Myocyte (in vitro differentiated cells): Measurements from ENCODE around the gene ZBTB21. TPM values are rescaled to one million over a fixed set of nuclear protein-coding genes. Genes with fewer than 3 reads are reported as not detected.
A peak's percentile ranks its signal among the peaks of the same experiment; 100 is the strongest.
"Not testable (repeated sequence)": the region's sequence is repeated elsewhere in the genome, so short reads cannot be mapped to it uniquely, and the experiment has no call there.

Experiments
- DNase-seq: peaks from one replicate; pipeline ENCODE4 v3.0.0-alpha.2; 2012; ENCODE audit warnings: low read depth
- total RNA-seq: library from RNA; depleted of rRNA; stranded (reverse); fragments of >200 nt; gene quantifications from 2 replicates; pipeline ENCODE4 v1.2.3, GENCODE V29; 2014

Gene ZBTB21
- total RNA-seq, 1 donor from 2014 or later, result 7.3 TPM

DNA sequence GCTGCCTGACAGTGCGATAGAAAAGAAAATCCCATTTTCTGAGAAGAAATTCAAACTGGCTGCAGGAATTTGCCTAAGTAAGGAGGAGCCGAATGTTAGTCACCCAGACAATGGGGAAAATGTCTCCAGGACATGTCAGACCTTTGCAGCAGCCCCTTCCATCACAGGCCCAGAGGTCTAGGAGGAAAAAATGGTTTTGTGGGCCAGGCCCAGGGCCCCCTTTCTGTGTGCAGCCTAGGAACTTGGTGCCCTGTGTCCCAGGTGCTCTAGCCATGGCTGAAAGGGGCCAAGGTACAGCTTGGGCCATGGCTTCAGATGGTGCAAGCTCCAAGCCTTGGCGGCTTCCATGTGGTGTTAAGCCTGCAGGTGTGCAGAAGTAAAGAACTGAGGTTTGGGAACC lies 14.6 kb downstream of the ZBTB21 start:
- DNase-seq, result no peak

DNA sequence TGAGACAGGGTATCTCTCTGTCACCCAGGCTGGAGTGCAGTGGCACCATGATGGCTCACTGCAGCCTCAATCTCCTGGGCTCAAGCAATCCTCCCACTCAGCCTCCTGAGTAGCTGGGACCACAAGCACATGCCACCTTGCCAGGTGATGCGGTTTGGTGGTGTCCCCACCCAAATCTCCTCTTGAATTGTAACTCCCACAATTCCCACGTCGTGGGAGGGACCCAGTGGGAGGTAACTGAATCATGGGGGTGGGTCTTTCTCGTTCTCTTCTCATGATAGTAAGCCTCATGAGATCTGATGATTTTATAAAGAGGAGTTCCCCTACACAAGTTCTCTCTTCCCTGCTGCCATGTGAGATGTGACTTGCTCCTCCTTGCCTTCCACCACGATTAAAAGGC lies 15.5 kb downstream of the ZBTB21 start:
- not testable (repeated sequence) for DNase-seq

DNA sequence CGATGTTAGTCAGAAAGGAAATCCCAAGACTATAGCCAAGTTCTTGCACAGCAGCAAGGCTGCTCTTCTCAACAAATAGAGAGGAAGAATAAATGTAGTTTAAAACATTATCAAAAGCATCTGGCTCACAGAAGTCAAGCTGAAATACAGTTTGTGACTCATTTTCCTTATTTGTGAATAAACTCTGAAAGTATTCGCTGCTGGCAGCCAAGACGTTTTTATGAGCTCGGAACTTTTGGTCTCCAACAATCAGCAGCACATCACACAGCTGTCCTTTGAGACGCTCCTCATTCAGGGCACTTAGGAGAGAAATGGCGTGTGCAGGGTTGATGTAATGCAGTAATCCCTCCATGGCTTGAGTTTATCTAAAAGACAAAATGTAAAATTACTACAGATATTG lies 16.4 kb downstream of the ZBTB21 start:
- peak; percentile 71 for DNase-seq

DNA sequence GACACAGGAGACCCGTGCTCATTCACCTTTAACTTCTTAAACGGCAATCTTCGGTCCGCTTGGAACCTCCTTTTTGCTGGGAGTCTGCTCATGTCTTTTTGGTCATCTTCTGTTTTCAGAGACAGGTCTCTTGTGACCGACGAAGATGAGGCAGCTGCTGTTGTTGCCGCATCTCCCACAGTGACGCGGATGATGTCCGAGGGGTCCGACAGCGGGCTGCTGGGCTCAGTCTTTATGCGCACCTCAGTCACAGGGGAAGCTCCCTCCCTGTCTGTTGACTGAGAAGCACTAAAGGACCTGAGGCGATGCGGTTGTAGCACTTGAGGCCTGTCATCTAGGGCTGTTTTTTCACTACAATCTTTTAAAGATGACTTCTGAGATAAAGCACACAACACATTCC lies 17.6 kb downstream of the ZBTB21 start:
- DNase-seq, result no peak

DNA sequence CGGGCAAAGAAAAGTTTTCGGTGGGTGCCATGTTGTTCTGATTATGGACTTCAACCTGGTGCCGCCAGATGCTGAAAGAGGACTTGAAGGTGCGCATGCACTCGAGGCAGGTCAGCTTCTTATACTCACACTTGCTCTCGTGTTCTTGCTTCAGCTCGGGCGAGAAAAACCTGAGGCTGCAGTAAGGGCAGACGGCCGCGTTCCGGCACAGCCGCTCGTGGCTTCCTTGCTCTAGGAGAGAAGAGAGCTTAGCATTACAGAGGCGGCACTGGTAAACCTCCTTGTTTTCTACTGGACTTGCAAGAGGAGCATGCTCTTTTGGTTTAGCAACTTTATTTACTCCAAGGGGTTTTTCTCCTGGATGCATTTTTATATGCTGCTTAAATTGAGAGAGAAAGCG lies 18.5 kb downstream of the ZBTB21 start:
- DNase-seq, result no peak

DNA sequence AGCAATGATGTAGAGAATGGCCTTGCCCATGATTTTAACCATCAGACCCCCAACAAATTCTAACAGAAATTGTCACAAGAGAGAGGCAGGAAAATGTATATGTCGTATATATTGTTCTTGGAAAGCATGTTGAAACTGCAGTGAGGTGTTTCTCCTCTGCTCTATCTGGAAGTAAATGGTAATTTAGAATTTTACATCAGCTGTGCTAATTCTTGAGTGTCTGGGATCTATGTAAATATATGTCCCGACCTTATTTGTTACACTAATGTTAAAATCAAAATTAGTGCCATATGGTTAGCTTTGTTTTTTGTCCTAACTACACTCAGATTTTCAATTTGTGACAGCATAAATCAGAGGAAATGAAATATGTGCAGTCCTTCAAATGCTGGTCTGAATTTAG lies 20.5 kb downstream of the ZBTB21 start:
- no peak for DNase-seq

DNA sequence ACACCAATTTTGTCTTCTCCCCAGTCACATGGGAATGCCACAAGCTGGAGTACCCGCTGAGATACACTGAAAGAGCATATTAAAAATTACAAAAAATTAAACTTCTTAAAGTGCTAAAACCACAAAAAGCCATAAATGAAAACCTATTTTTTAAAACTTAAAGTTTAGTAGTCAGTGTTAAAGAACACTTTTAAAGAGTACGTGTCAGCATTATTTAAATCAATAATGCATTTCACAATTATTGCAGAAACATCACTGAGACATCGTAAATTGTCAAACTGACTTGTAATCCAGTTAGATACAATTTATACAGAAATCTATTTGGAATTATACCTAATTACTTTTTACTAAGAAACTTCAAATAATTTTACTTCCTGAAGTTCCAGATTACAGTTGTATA lies 22.9 kb downstream of the ZBTB21 start:
- no peak for DNase-seq

DNA sequence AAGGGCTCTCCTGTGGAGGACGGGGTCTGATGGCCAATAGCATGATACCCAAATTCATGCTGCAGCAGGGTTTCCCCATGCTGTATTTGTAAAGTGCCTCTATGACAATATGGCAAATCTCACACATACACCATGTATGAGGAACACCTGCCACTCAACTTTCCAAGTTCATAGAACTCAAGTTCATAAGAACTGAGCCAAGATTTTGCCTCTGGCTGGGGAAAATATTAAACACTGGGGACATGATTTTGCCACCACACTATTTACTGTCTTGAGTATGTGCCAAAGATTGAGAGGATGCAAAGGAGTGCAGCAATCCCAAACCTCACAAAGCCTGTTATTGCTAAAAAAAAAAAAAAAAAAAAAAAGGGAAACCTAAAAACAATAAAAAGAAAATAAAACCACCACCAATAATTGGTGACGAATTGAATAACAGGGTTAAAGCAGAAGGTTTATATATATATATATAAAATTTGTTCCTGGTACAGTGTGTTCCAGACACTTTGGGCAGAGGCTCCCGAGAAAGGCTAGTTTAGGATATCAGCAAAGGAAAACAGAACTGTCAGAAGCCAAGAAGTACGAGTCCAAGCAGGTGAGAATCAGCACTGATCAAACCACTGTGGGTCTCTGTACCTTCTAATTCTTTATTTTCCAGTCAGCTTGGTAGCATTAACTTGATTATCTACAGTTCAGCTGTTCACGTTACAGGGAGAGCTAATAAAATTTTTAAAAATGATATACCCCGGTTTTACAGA lies 24.3 kb downstream of the ZBTB21 start:
- DNase-seq, result no peak

DNA sequence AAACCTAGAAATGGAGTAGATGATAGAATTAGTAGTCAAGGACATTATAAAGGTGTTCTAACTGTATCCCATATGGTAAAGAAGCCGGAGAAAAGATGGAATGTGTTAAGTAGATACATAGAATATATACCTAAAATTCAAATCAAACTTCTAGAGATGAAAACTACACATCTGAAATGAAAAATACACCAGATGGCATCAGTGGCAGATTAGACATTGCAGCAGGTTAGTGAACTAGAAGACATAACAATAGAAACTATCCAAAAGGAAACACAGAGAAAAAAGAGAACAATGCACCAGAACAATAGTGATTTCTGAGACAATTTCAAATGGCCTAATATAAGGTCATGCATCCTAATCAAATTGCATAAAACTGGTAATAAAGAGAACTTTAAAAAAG lies 26.9 kb downstream of the ZBTB21 start:
- DNase-seq, result no peak

DNA sequence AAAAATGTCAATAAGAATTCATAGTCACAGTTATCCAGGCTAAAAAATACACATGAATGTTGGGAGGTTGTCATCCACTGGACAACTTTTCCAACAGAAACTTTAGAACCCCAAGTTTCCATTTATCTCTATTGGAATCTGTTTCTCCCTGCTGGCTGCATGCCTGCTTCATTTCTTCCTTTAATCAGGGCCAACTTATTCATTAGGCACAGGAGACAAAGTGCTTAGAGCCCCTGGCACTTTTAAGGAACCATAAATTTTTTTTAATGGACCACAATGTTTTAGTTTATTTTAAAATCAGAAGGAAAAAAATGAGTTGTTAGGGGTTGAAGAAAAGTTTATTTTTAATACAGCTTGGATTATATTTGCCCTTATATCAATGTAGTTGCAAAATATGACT lies 29.6 kb downstream of the ZBTB21 start:
- no peak for DNase-seq

DNA sequence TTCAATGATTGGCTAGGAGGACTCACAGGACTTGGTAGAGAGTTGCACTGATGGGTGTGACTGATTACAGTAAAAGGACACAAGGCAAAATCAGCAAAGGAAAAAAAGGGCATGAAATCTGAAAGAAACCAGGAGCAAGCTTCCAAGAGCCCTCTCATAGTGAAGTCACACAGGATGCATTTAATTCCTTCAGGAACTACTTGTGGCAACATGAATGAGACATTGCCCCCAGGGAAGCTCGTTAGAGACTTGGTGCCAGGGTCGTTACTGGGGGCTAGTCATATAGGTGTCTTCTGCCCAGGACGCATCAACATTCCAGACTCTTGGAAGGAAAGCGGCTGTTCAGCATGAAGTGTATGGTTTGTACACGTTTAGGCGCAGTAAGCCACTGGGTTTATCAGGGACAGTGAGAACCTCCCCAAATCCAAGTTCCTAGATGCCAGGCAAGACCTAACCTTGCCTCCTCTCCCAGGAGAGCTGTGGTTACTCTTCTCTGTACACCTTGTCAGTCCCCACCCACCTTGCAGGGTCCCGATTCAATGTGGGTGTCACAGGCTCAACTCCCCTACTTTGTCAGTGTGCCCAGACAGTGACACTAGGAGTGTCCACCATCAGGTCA lies 30.3 kb downstream of the ZBTB21 start:
- no peak for DNase-seq

DNA sequence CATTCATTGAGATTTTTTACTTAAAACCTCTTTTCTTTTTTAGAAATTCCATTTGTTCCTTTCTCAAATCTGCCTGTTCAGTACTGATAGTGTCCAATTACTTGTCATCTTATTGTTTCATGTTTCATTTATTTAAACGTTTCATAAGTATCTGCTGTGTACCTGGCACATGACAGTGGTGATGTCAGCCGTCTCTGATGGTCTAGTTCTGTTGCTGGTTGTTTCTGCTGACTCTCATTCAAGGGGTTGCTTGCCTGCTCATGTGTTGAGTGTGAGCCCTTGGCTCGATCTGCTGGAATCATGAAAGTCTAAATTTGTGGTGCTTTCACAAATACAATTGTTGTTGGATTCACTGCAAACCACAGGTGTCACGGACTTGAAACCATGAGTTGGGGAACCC lies 30.8 kb downstream of the ZBTB21 start:
- DNase-seq, result no peak

DNA sequence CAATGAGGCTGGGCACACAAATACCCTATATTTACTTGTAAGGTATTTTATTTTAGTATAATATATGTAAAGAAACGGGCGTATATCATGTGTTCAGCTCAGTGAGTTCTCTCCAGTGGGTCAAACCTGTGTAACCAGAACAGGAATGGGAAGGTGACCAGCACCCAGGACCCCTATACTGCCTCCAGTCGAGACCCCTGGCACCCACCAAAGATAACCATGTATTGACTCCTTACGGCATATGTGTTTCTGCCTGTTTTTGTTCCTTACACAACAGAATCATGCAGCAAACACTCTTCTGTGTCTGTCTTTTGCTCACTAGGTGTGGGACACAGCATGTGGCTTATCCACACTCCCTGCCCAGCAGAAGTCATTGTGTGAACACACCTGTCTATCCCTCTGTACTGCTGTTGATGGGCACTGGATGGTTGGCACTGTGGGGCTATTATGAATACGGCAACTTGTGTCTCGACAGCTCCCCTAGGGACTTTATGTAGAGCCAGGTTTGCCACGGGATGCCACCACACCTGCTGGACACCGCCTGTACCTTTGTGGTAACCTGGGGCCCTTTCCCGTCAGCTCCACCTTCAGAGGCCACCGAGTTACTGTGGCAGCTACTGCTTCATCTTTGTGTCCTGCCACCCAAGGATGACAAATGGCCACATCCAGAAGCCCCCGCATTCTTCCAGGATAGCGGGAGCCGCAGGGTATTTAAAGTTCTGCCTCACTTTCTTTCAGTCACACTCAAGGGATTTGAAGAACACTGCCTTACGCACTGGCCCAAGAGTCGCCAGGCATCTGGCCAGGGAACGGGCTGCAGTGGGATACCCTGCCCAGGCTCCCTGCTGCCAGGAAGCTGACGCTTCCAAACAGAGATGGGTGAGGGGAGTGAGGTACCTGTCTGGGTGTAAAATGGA lies 32.9 kb downstream of the ZBTB21 start:
- no peak for DNase-seq

DNA sequence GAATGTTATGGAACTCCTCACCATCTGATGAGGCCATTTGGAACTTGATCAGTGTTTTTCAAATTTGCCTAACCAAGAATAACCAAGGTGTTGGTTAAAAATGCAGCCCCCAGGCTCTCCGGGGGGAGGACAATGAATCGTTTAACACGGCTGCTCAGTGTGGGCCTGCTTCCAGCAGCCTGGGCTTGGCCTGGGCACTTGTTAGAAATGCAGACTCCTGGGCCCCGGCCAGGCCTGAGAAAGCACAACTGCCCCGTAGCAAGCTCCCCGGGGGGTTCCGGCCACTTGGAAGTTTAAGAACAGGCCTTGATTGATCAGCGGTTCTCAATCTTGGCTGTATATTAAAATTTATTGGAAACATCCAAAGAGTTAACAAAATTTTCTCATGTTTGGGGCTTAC lies 33.5 kb downstream of the ZBTB21 start:
- no peak for DNase-seq

DNA sequence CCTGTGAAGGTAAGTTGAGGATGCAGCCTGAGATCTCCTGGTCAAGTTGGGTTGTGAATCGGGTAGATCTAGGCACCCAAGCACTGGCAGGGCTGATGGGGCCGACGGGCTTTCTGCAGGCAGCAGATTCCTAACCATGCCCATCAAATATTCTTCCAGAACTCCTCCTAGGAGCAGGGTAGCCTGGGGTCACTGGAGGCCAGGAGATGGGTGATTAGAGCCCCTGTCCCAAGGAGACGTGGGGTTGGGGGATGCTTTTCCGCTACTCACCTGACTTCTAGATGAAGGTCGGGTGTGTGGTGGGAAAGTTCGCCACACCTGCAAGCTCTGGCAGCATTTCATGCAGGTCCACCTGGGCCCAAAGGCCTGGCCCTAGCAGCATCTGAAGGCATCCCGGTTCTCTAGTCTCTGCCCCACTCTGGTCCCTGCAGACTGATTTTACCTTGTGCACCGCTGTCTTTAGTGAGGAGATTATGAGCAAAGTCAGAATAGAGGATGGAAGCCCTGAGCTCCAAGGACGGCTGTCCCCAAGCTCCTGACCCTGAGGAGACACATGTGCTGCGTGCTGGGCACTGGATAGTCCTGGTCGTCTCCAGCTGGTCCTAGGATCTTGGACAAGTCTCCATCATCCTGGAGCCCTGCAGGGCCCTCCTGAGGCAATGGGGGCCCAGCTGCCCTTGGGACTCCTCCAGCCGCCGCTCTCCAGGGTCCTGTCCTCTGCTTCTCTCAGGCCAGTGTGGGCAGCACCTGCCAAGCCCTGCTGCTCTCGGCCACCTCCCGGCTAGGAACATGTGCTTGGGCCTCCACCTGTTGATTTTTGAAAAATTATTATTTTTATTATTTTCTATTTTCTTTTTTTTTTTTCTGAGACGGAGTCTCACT lies 34.5 kb downstream of the ZBTB21 start:
- no peak for DNase-seq

DNA sequence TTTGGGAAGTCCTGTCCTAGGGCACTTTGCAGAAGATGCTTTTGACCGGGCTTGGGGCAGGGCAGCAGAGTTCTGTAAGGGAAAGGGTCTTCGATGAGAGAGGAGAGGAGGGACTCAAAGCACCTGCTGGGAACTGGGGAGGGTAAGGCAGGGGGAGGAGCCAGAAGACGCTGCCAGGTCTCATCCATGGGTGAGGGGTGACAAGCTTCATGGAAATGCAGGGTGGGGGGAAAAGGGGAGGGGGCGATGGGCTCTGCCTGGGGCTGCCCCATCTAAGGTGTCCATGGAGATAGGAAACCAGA lies 35.5 kb downstream of the ZBTB21 start:
- DNase-seq, result no peak

DNA sequence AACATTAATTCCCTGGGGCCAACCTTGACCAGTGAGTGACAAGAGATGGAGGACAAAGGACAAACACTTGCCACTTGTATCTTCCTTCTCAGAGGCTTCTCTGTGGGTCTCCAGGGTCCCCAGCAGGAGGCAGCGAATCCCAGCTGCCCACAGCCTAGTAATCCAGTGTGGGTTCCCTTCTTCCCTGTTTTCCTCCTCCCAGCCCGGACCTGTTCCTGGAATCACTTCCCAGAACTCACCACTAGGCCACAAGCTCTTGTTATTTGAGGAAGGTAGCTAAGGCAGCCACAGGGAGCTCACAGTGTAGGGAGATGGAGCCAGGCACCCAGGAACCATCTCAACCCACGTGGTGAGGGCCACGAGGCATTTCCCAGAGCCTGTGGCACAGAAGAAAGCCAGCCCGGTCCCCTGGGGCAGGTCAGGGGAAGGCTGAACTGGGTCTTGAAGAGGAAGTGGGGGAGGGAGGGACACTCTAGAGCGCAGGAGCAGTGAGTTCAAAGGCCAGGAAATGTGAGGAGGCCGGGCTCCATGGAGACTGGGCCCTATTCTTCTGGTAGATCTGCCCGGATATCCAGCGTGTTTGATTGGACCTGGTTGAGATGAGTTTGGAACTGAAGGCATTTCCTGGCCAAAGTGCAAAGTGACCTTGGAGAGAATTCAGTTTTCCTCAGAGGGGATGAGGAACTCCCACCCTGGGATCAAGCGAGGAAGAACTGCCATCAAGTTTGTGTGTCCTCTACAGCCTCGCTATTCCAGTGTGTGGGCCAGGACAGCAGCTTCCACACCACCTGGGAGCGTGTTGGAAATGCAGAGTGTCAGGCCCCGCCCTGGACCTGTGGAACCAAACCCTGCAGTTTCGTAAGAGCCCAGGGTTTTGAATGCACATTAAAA lies 36.1 kb downstream of the ZBTB21 start:
- no peak for DNase-seq

DNA sequence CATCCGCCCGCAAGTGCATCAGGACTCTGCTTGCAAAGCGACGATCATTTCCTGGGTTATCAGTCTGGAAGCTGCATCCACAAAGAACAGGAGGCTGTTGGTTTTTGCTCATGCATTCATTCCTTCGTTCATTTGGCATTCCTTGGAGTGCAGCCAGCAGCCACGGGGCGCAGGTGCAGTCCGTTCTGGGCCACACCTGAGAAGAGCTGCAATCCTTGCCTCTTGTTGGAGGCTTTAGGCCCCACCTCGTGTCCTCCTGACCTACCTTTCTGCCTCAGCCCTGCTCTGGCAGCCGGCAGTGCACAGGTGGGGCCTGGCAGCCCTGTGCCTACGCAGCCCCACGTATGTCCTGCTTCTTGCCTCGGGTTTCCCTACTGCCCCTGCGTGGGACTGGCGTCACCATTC lies 36.7 kb downstream of the ZBTB21 start:
- no peak for DNase-seq

DNA sequence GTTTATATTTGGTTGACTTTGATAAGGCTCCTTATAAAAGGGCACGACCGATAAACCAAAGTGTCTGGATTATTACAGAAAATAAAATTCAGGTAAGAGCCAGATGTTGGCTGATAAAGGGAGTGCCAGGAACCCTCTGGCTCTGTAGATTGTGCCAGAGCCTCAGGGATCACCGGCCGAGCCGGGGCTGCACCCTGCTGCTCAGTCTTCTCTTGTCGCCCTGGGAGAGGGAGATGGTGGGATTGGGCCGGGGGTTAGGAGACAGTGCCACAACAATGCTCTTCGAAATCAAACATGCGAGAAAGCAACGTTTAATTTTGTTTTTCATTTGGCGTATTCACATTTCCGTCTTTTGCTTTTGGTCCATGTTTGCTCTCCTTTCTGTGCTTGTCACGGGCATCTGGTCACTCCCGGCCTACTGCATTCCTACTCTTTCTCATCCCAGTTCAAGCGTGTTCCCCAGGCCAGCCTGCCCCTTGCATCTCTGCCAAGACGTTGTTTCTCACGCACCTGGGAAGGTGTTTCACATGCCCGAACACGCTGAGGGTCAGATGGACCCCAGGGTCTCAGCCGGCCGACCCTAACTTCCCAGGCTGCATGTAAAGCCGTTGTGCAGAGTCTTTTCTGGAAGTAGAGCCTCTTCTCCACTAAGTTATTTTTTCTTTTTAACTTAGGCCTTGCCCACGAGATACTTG lies 37.5 kb downstream of the ZBTB21 start:
- no peak for DNase-seq

DNA sequence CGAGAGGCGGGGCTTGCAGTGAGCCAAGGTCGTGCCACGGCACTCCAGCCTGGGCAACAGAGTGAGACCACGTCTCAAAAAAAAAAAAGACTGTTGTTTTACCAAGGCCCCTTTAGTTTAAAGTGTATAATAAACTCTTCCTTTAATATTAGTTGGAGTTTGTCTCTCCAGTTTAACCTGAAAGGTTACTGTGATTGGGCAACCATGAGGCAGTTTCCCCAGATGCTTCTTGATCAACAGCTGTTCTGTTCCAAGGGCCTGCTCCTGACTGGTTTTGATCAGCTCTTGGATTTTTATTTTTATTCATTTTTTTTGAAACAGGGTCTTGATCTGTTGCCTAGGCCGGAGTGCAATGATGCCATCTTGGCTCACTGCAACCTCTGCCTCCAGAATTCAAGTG lies 38.3 kb downstream of the ZBTB21 start:
- DNase-seq, result no peak
